K562 (cell line): ENCODE results near the gene CIAO2B. TPM values are rescaled to one million over a fixed set of nuclear protein-coding genes. Genes with fewer than 3 reads are reported as not detected.

Experiments
- ATAC-seq: fragments of 200-7000 bp; cut with Tn5 transposase; 3 replicates; pipeline ENCODE4 v1.9.1; 2020; ENCODE audit warnings: moderate library complexity
- BruUV-seq: library from RNA; stranded (reverse); fragments of 400-500 nt; replicated peaks from 2 replicates; lab custom pipeline; 2021; lab: Mats Ljungman, UMichigan
- CTCF ChIA-PET: fragments of 300-600 bp; formaldehyde crosslinking; extraction: SDS; loops from one replicate; lab custom pipeline; 2021; ENCODE audit warnings: low intra/inter-chr PET ratio; lab: Yijun Ruan, JAX
- POLR2A ChIA-PET: fragments of 300-600, 350-650 bp; sonication (Branson Sonifier 250); formaldehyde crosslinking; extraction: SDS; loops from one replicate; lab custom pipeline; 2021; ENCODE audit warnings: antibody characterized with exemption, inconsistent platforms; lab: Yijun Ruan, JAX
- DNase-seq, 4 experiments: peaks; one replicate each; pipeline versions ENCODE4 v3.0.0 to v3.0.0-alpha.2; 2011 to 2018; ENCODE audit warnings: low spot score in 3 of 4, mixed read lengths in 3 of 4; ENCODE audit errors: extremely low read depth in 1 of 4
- FAIRE-seq: peaks from 2 replicates; lab custom pipeline; 2011; peaks lifted over from hg19 to GRCh38; lab: Jason Lieb, UNC
- H2AFZ ChIP-seq: 2 replicates; pipeline ENCODE4 v1.6.0; 2011; ENCODE audit warnings: low read depth, low read length, control low read depth, inconsistent platforms
- H3K27ac ChIP-seq: fragments of 200-600 bp; 3 replicates; pipeline ENCODE4 v1.8.0; 2011; ENCODE audit warnings: low read depth, mild to moderate bottlenecking, control low read depth, inconsistent platforms, low read length, moderate library complexity, mixed read lengths; ENCODE audit errors: extremely low read depth
- H3K27me3 ChIP-seq, 2 experiments: fragments of 300-600 bp in 1 of 2; 2 replicates in 1 of 2; 3 replicates in 1 of 2; pipeline versions ENCODE4 v1.6.0 to v1.8.0; 2011; ENCODE audit warnings: inconsistent platforms in 2 of 2, low read length in 2 of 2, mild to moderate bottlenecking in 1 of 2, mixed read lengths in 1 of 2, moderate library complexity in 1 of 2; ENCODE audit not compliant: control insufficient read depth in 2 of 2, insufficient read depth in 2 of 2
- H3K36me3 ChIP-seq: fragments of 300-600 bp; 3 replicates; pipeline ENCODE4 v1.8.0; 2011; ENCODE audit warnings: mild to moderate bottlenecking, low read length, inconsistent platforms; ENCODE audit not compliant: control insufficient read depth, insufficient read depth
- H3K4me1 ChIP-seq, 2 experiments: fragments of 200-600 bp in 1 of 2; replicated peaks in 1 of 2; 2 replicates in 1 of 2; 3 replicates in 1 of 2; pipeline versions ENCODE4 v1.5.1 to v1.8.0; 2011; ENCODE audit warnings: inconsistent platforms in 2 of 2, low read length in 2 of 2, mild to moderate bottlenecking in 1 of 2, mixed read lengths in 1 of 2, moderate library complexity in 1 of 2; ENCODE audit not compliant: control insufficient read depth in 2 of 2, insufficient read depth in 2 of 2
- H3K4me2 ChIP-seq: 2 replicates; pipeline ENCODE4 v1.6.1; 2011; ENCODE audit warnings: low read length, control low read depth, inconsistent platforms, mixed read lengths; ENCODE audit not compliant: insufficient read depth
- H3K4me3 ChIP-seq: fragments of 200-600 bp; sonication (generic), shearing (Covaris generic); 2 replicates; pipeline ENCODE4 v1.5.1; 2016; ENCODE audit warnings: control low read depth, inconsistent platforms
- H3K79me2 ChIP-seq: fragments of 200-600 bp; 3 replicates; pipeline ENCODE4 v1.8.0; 2011; ENCODE audit warnings: low read length, inconsistent platforms; ENCODE audit not compliant: control insufficient read depth, insufficient read depth
- H3K9ac ChIP-seq, 2 experiments: 2 replicates each; pipeline versions ENCODE4 v1.6.0 to v1.6.1; 2011; ENCODE audit warnings: low read depth in 2 of 2, low read length in 2 of 2, control low read depth in 1 of 2, inconsistent platforms in 1 of 2, mild to moderate bottlenecking in 1 of 2, mixed read lengths in 1 of 2; ENCODE audit not compliant: insufficient read depth in 1 of 2
- H3K9me1 ChIP-seq: one replicate; pipeline ENCODE4 v1.6.0; 2011; ENCODE audit warnings: inconsistent platforms, mild to moderate bottlenecking, low read length, moderate library complexity; ENCODE audit not compliant: control insufficient read depth, insufficient read depth
- H3K9me3 ChIP-seq: replicated peaks from 2 replicates; pipeline ENCODE4 v1.5.1; 2011; ENCODE audit warnings: low read depth, low read length, inconsistent platforms; ENCODE audit not compliant: control insufficient read depth, insufficient read depth
- H4K20me1 ChIP-seq: replicated peaks from 2 replicates; pipeline ENCODE4 v1.6.1; 2011; ENCODE audit warnings: low read length, inconsistent platforms, mixed read lengths; ENCODE audit not compliant: control insufficient read depth, insufficient read depth
- C11orf30 ChIP-seq: fragments of 450-650 bp; IDR thresholded peaks from 2 replicates; pipeline ENCODE4 v1.6.1; 2016; ENCODE audit warnings: low read depth, mild to moderate bottlenecking
- SMARCB1 ChIP-seq: IDR thresholded peaks from 2 replicates; pipeline ENCODE4 v1.6.1; 2011; ENCODE audit warnings: improper control_type of control experiment, low read depth; ENCODE audit not compliant: insufficient read length
- ZC3H4 ChIP-seq: sonication (generic); formaldehyde crosslinking; IDR thresholded peaks from 2 replicates; pipeline ENCODE4 v1.9.0; 2021; ENCODE audit warnings: missing genetic modification reagents, borderline replicate concordance
- ZNF23 ChIP-seq: fragments of 250-450 bp; sonication (Bioruptor Pico); IDR thresholded peaks from 2 replicates; pipeline ENCODE4 v1.4.0; 2020; ENCODE audit warnings: mild to moderate bottlenecking
- ZNF384 ChIP-seq: IDR thresholded peaks from 2 replicates; pipeline ENCODE4 v1.6.1; 2012; ENCODE audit warnings: low read depth, low read length, improper control_type of control experiment
- WGBS: fragments of 100-300 bp; shearing (Covaris generic); methylation state at CpG from one replicate; pipeline ENCODE4 v1.1.6; 2016; ENCODE audit warnings: low coverage, mixed read lengths; ENCODE audit not compliant: insufficient coverage; ENCODE audit errors: missing lambda C conversion rate; 5-methylcytosine and 5-hydroxymethylcytosine counted together
- in situ Hi-C: fragments of 300-500 bp; cut with MboI; formaldehyde crosslinking; loops from 4 replicates; pipeline ENCODE4 v1.15.0; 2018; ENCODE audit warnings: inconsistent platforms, mixed read lengths
- intact Hi-C: fragments of 100-400 bp; cut with micrococcal nuclease; formaldehyde crosslinking; loops from 2 replicates; pipeline ENCODE4 v1.14.2; 2022
- polyA plus RNA-seq, 8 experiments: library from polyadenylated mRNA; depleted of rRNA in 4 of 8; stranded (reverse) in 5 of 8; unstranded in 3 of 8; fragments of >200 nt; fragmentation: Nextera tagmentation in 2 of 8; fragmentation: Illumina TruSeq in 1 of 8; extraction: Ambion mirVana in 2 of 8; extraction: Trizol in 1 of 8; gene quantifications; 2 replicates each; pipeline versions ENCODE4 v1.2.1 to v1.2.3, GENCODE V29; 2011 to 2014; ENCODE audit warnings: inconsistent platforms in 1 of 8, missing spikeins in 1 of 8
- total RNA-seq, 7 experiments: library from RNA; depleted of rRNA in 6 of 7; stranded (reverse); fragments of >200 nt in 6 of 7; fragmentation: Illumina TruSeq in 2 of 7; extraction: Trizol in 2 of 7; gene quantifications; 2 replicates each; pipeline versions ENCODE4 v1.2.1 to v1.2.3, GENCODE V29; 2011 to 2021; ENCODE audit warnings: low replicate concordance in 1 of 7
- TF ChIP-seq, protein P1 (sequence below): fragments of 450-650 bp; IDR thresholded peaks from 2 replicates; pipeline ENCODE4 v1.6.1; 2018; ENCODE audit not compliant: partially characterized antibody

The CIAO2B gene
- total and polyA plus RNA-seq, 9 of the 15 experiments (the other 6 are each of a cell fraction or from before 2014, with no cell fraction given): 86.8 to 182 (median 113) TPM

DNA sequence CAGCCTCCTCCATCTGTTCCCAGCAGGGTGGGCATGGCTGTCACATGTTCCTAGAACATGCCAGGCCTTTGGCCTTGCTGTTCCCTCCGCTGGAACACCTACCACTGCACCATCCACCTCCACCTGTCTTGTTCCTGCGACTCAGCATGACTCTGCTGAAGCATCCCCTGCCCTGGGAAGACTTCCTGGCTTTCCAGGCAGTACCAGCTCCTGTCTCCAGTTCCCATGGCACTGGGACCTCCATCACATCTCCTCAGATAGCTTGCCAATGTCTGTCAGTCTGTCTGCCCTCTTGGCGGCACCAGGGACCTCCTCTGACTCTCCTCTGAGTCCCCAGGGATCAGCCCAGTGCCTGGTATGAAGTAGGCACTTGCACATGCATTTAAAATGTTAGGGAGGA is 38.2 kb downstream of the CIAO2B start:
- DNase-seq (peak in 1 of 4 experiments; percentile 2), FAIRE-seq (no peak), ATAC-seq (no peak)
- POLR2A ChIA-PET: interaction anchor here (0.9 to 3.0 kb wide), 3 partner anchors 16 to 35 kb away, joined by 3 to 15 read pairs (median 3); partner anchors contain the start of gene PDP2
- Histone ChIP-seq H3K9ac (peak overlapping the region in 1 of 2 experiments; percentile 75; a peak in 2 of 4 replicates), H3K4me2 (no peak overlapping the region), H3K27ac (no peak overlapping the region), H3K4me1 (peaks cover 23 to 32% of the 10 kb centered on the region in 2 experiments), H3K9me1 (no peaks in the 10 kb centered on the region), H2AFZ (no peak overlapping the region), H3K79me2 (no peaks in the 10 kb centered on the region), H3K9me3 (no peaks in the 10 kb centered on the region), H3K36me3 (peaks cover 5% of the 10 kb centered on the region; the same call in 1 of the 3 replicates), H4K20me1 (no peaks in the 10 kb centered on the region), H3K27me3 (no peaks in the 10 kb centered on the region), H3K4me3 (no peak overlapping the region)
- WGBS: 60% methylated on average over 3 of the region's 3 CpGs
- no peak for TF ChIP-seq ZNF384
- TF ChIP-seq C11orf30: peak; percentile 30; the same call in 1 of the 2 replicates
- in situ Hi-C loops (loop anchor here (5.0 kb wide), 1 partner anchor 36 kb away; the partner anchor contains the start of gene CIAO2B), intact Hi-C loops (loop anchor here (1.0 to 5.0 kb wide), 3 partner anchors 32 to 121 kb away; no protein-coding TSS in a partner anchor)
- CTCF ChIA-PET: interaction anchor here (0.8 to 4.3 kb wide), 4 partner anchors 10 to 83 kb away, joined by 3 to 41 read pairs (median 7); partner anchors contain the start of gene RRAD
- BruUV-seq: no TSS peak

DNA sequence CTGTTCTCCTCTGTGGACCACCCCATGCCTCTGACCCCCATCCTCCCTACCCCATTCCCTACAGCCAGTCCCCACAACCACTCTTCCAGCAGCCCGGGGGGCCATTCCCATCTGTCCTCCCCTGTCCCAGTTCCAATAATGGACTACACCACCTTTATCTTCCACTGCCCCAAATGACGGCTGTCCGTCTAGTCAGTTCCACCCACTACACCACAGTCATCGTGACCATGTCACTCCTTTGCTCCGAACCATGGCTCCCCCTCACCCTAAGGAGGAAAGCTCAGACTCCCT is 38.6 kb downstream of the CIAO2B start:
- H3K79me2 ChIP-seq: no peaks in the 10 kb centered on the region
- no peak overlapping the region for H3K4me2 ChIP-seq
- 44% methylated on average over 5 of the region's 5 CpGs for WGBS
- H2AFZ ChIP-seq: no peak overlapping the region
- H3K9ac ChIP-seq: peak overlapping the region in 1 of 2 experiments; percentile 75; a peak in 2 of 4 replicates
- in situ Hi-C loops (loop anchor here (5.0 kb wide), 1 partner anchor 37 kb away; the partner anchor contains the start of gene CIAO2B), intact Hi-C loops (loop anchor here (1.0 to 5.0 kb wide), 3 partner anchors 33 to 122 kb away; no protein-coding TSS in a partner anchor)
- no peak overlapping the region for H3K27ac ChIP-seq
- ChIA-PET POLR2A (interaction anchor here (0.6 to 3.0 kb wide), 4 partner anchors 15 to 280 kb away, joined by 3 to 15 read pairs (median 3); partner anchors contain the start of gene PDP2), CTCF (interaction anchor here (1.2 to 4.3 kb wide), 4 partner anchors 29 to 83 kb away, joined by 3 to 41 read pairs (median 7); partner anchors contain the start of gene RRAD)
- BruUV-seq: no TSS peak
- DNase-seq (no peak), ATAC-seq (no peak), FAIRE-seq (no peak)
- TF ChIP-seq SMARCB1 (no peak), ZC3H4 (CRISPR knock-in tag) (0 out of 2 replicates have a peak, but pooled peaks have one; percentile 3), ZNF23 (CRISPR knock-in tag) (no peak)
- TF ChIP-seq, protein P1, sequence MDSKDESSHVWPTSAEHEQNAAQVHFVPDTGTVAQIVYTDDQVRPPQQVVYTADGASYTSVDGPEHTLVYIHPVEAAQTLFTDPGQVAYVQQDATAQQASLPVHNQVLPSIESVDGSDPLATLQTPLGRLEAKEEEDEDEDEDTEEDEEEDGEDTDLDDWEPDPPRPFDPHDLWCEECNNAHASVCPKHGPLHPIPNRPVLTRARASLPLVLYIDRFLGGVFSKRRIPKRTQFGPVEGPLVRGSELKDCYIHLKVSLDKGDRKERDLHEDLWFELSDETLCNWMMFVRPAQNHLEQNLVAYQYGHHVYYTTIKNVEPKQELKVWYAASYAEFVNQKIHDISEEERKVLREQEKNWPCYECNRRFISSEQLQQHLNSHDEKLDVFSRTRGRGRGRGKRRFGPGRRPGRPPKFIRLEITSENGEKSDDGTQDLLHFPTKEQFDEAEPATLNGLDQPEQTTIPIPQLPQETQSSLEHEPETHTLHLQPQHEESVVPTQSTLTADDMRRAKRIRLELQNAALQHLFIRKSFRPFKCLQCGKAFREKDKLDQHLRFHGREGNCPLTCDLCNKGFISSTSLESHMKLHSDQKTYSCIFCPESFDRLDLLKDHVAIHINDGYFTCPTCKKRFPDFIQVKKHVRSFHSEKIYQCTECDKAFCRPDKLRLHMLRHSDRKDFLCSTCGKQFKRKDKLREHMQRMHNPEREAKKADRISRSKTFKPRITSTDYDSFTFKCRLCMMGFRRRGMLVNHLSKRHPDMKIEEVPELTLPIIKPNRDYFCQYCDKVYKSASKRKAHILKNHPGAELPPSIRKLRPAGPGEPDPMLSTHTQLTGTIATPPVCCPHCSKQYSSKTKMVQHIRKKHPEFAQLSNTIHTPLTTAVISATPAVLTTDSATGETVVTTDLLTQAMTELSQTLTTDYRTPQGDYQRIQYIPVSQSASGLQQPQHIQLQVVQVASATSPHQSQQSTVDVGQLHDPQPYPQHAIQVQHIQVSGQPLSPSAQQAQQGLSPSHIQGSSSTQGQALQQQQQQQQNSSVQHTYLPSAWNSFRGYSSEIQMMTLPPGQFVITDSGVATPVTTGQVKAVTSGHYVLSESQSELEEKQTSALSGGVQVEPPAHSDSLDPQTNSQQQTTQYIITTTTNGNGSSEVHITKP: peak; percentile 69
- H3K4me3 ChIP-seq: no peak overlapping the region
- H3K36me3 ChIP-seq: peaks cover 9% of the 10 kb centered on the region; the same call in 1 of the 3 replicates
- H3K4me1 ChIP-seq: peaks cover 20 to 28% of the 10 kb centered on the region in 2 experiments
- no peaks in the 10 kb centered on the region for H3K9me1 ChIP-seq
- H3K27me3 ChIP-seq: no peaks in the 10 kb centered on the region
- no peaks in the 10 kb centered on the region for H4K20me1 ChIP-seq
- H3K9me3 ChIP-seq: no peaks in the 10 kb centered on the region
